SKM-1 (cell line): ENCODE results near the gene PPP3CA.

Source experiments
- DNase-seq: peaks from one replicate; lab custom pipeline; 2025; ENCODE audit not compliant: unreplicated experiment; lab: John Stamatoyannopoulos, UW

PPP3CA gene

GRCh38 chr4:101347267-101347556 is at the start of gene PPP3CA:
Gene PPP3CA (minus strand): TSS chr4:101347526.
- no peak for DNase-seq

DNA sequence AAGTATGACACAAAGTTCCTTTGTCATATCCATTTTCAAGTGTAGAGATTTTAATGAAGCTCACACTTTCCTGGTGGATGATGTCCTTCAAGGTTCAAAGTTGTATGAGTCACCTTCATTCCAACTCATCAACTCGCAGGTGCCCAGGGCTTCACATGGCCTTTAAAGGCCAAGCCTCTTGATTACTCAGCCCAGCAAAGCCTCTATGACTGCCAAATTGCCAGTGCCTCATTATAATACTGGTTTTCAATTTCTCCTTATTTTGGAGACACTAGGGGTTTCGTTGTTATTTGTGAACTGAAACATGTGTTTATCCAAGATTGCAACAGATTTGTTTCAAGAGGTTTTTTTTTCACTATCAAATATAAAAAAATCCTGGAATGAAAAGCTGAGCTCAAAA is 45.9 kb upstream of the PPP3CA start:
- no peak for DNase-seq

DNA sequence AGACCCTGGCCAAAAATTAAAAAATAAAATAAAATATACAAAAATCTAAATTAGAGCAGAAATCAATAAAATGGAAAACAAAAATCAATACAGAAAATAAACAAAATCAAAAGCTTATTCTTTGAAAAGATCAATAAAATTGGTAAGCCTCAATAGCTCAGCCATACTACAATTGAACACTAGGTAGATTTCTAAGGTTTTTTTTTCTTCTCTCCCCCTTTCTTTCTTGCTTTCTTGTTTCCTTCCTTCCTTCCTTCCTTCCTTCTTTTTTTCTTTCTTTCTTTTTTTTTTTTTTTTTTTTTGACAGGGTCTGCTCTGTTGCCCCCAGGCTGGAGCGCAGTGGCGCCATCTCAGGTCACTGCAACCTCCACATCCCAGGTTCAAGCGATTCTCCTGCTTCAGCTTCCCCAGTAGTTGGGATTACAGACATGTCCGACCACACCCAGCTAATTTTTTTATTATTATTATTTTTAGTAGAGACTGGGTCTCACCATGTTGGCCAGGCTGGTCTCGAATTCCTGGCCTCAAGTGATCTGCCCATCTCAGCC is 23.4 kb upstream of the PPP3CA start:
- DNase-seq, result no peak

DNA sequence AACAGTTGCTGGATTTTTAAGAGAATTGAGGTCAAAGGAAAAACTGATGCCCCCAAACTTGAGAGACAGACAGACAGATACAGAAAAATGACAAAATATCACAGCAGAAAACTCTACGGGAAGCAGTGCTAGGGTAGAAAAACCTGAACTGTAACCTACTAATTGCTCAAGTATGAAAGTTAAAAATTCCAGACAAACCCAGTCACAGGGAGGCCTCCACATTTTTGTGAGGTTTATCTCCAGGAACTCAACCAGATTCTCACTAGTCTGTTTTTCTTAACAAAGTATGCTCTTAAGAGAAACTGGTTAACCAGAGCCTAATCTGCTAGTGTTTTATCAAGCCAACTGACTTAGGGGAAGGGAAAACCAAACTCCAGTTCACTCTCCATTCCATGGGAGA is 19.9 kb upstream of the PPP3CA start:
- DNase-seq, result no peak

- no peak for DNase-seq
Measured at GRCh38 chr4:101366331-101366730, 19.0 kb upstream of the PPP3CA start.

DNA sequence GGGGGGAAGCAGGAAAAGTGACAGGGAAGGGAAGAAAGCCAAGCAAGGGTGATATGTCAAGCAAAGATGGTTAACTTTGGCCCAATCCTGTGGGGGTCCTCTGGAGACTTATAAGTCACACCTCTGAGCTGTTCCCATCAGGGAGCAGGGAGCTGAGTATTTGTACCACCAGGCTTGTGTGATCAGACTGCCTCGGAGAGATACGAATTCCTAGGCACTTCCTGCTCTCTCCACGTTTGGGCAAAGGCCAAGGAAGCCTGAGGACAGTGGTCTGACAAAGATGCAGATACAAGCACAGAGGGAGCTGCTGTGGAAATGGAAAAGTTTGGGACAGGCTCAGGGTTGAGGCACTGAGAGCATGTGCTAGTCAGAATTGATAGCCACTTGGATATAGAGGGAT is 10.4 kb upstream of the PPP3CA start:
- no peak for DNase-seq

- DNase-seq, result no peak
Measured at GRCh38 chr4:101356928-101357327, 9.6 kb upstream of the PPP3CA start.

DNA sequence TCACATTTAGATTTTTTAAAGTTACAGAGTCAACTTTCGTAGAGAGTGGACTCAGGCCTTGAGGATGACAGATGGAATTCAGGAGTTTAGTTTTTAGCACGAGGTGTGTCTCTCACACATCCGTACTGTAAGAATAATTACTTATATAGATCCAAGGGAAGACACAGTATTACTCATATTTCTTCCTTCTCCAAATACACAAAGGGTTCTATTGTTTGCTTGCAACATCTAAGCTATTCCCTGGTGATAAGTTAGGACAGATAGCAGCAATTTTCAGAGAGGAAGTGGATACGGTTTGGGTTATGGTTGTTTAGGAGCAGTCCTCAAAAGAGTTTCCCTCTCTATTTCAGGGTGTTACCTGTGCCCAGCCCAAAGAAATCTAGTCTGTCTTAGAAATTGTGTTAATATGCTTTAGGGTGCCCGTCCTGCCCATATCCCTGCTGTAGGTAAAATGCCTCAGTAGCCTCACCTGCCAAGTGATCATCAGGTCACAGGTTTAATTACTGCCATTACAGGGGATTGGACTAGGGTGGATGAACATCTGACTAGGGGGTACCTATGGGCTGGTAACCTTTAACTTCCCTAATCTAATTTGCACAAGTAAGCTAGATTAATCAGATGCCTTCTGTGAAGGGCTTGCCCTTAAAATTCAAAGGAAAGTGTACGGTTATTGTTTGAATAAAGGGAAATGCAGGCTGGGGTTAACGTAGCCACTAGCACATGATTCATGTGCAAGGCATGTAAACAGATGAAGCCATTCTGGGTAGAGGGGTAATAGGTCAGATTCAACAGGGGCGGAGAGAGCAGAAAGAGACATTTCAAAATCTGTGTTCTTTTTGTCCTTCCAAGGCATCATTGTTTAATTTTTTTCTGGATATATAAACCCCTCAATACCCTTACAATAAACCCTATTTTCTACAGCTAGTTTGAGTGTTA is 8.7 kb upstream of the PPP3CA start:
- DNase-seq, result no peak

- DNase-seq, result no peak
Measured at GRCh38 chr4:101355246-101355645, 7.9 kb upstream of the PPP3CA start.

DNA sequence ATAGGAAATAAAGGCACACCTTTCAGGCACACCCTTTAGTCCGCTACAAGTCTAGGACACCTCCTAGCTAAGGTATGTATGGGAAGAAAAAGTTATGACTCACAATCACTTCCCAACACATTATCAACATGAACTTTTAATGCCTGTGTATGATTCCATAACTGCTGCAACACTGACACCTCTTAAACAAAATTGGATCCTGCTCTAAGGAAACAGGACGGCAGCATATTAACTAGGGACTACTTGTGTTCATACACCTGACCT is 2.4 kb upstream of the PPP3CA start:
- no peak for DNase-seq

- no peak for DNase-seq
Measured at GRCh38 chr4:101348995-101349800, 1.9 kb upstream of the PPP3CA start.

DNA sequence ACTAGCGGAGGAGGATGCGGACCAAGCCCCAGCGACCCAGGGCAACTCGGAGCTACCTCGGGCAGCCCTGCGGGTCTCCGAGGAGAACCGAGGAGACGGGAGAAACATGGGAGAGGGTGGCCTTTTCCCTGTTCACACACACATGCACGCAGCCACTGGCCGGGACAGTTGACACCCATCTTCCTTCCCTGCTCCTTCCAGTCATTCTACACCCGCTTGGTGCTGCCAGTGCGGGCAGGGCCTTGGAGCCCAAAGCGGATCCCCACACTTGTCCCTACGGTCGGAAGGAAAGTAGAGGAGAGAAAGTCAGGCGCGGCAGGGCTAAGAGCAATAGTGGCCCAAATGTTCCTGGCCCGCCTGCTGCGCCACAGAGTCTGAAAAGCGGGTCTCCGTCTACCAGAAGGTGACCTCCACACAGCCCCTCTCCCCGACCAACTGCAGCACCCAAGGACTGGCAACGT is 1.1 kb upstream of the PPP3CA start:
- DNase-seq, result no peak

DNA sequence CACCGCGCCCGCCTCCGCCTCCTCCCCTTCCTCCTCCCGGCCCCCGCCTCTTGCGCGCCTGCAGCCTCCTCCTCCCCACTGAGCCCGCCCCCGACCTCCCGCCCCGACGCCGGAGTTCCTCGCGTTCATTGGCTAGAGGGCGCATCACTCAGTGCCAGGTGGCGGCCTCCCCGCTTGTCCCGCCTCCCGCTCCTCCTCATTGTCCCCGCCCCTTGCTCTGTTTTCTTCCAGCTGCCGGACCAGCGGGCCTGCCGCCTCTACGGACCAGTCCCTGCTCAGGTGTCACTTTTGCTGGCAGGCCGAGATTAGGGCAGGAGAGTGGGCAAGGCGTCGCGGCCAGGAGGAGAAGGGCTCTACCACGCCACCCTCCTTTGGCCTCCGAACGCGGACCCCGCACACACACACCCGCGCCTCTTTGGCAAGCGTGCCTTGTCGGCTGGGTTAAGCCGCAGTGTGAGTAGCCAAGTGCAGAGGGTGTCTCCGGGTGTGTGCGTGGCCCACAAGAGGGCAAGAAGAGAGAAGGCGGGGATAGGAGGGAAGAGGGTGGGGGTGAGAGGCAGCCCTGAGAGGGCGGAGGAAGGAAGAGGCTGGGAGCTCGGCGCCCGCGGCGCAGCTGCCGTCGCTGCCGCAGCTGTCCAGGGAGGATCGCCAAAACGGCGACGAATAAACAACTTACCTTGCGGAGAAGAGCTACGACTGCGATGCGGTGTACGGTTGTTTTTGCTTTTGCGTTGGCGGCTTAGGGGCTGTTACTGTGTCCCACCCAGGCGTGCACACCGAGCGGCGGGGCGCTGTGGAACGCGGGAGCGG is 436 bp upstream of the PPP3CA start:
- DNase-seq, result peak; percentile 80

- DNase-seq, result peak; percentile 66
Measured at GRCh38 chr4:101346351-101347266, 717 bp downstream of the PPP3CA start.

DNA sequence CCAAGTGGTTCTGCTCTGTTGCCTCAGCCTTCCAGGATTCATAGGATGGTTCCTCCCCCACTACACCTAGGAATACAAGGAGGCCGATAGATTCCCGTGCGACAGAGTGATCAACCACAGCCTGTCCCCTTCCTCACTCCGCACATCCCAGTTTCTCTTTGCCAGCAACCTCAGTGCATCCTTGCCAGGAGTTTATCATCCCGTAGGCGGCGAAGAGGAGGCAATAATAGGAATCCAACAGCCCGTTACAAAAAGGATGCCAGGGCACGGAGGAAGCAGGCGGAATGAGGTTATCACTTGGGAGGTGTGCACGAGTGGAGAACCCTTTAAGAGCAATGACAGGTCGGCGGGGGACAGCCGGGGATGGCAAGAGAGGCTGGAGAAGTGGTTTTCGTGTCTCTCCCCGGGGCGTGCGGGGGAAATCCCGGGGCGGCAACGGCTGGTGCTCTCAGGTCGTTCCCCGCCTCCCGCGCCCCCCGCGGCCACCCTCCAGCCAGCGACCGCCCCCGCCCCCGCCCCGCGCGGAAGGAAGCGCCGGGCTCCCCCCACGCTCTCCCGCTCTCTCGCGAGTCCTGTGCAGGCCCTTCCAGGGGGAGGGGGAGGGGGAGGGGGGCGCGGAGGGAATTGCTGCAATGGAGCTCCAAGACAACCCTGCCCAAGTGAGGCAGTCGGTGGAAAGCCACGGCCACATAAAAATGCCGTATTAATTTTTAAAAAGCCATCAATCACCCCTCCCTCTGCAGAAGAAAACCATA is 1.6 kb downstream of the PPP3CA start:
- no peak for DNase-seq

DNA sequence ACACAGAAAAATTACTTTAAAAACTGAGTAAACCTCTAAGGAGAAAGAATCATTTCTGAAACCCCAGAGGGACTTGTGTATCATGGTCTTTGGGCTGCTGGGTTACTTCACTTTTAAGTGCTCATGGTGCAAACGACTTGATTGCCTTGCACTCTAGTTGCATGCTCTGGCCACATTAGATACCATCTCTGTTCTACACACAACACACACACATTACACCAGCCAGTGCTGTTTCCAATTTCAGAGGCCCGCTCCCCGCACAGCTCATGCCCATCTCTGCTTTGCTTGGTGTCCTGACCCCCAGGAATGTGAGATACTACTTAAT is 2.1 kb downstream of the PPP3CA start:
- DNase-seq, result peak; percentile 13

DNA sequence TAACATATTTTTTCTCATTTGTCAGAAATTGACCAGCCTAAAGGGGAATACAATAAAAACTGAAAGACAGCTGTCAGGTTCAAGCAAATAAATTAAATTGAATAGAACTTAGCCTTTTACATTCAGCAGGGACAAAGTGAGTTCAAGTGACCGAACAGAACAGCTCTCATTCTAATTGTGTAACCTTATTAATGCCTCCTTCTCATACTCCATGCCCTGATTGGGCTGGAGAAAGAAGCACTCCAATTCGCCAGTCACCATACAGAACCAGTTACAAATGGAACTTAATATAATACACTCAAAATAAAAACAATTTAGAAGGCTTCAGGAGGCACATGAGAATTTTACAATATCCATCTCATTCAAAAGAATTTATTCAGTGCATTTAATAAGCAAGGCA is 8.0 kb downstream of the PPP3CA start:
- DNase-seq, result no peak

- no peak for DNase-seq
Measured at GRCh38 chr4:101337688-101338087, 9.6 kb downstream of the PPP3CA start.

DNA sequence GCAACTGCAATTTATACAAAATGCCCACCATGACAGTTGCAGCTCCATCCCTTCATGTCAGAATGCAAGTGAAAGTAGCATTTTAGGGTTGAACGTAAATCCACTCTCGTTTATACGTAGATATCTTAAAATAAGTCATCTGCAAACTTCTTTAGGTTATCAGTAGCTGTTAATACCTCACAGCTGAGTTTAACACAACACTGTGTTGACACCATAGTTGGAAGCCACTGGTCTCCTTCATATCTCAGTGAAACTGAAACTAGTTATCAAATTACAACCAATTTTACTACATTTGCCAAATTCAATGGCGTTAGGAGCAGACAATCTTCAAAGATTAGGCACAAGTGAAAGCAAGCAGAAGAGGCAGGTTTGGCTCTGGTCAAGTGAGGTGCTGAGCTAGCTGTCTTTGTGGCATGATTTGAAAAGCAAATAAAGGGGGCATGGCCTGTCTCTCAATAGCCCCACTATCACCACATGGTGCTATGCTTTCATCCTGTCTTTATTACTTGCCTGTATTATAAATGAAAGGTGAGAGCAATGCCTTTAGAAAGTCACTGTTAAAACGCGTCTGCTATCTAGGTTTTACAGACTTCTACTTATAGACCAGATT is 12.3 kb downstream of the PPP3CA start:
- DNase-seq, result no peak
